Kidney epithelial cell (primary cell): ENCODE measurements around the gene POLD2. TPM values are rescaled to one million over a fixed set of nuclear protein-coding genes. Genes with fewer than 3 reads are reported as not detected.
A peak's percentile ranks its signal among the peaks of the same experiment; 100 is the strongest.

ENCODE experiments used
- DNase-seq: peaks from one replicate; pipeline ENCODE4 v3.0.0-alpha.2; 2010; ENCODE audit warnings: low read depth
- H3K27me3 ChIP-seq: 2 replicates; pipeline ENCODE4 v1.6.0; 2011; ENCODE audit warnings: low read length; ENCODE audit not compliant: control insufficient read depth, insufficient read depth
- H3K36me3 ChIP-seq: 2 replicates; pipeline ENCODE4 v1.5.1; 2011; ENCODE audit warnings: low read length; ENCODE audit not compliant: control insufficient read depth, insufficient read depth
- H3K4me3 ChIP-seq: 2 replicates; pipeline ENCODE4 v1.5.1; 2011; ENCODE audit warnings: low read depth, mild to moderate bottlenecking, control low read depth, low read length
- total RNA-seq: library from RNA; depleted of rRNA; stranded (reverse); fragments of >200 nt; gene quantifications from 2 replicates; pipeline ENCODE4 v1.2.3, GENCODE V29; 2015
- TF ChIP-seq, protein P1 (sequence below): IDR thresholded peaks from 2 replicates; pipeline ENCODE4 v1.5.1; 2011; ENCODE audit warnings: mild to moderate bottlenecking, moderate library complexity, low read length, control low read depth, inconsistent platforms; ENCODE audit not compliant: insufficient read depth, poor library complexity, severe bottlenecking

The POLD2 gene
- total RNA-seq, 1 donor from 2014 or later, result 73.0 TPM

DNA sequence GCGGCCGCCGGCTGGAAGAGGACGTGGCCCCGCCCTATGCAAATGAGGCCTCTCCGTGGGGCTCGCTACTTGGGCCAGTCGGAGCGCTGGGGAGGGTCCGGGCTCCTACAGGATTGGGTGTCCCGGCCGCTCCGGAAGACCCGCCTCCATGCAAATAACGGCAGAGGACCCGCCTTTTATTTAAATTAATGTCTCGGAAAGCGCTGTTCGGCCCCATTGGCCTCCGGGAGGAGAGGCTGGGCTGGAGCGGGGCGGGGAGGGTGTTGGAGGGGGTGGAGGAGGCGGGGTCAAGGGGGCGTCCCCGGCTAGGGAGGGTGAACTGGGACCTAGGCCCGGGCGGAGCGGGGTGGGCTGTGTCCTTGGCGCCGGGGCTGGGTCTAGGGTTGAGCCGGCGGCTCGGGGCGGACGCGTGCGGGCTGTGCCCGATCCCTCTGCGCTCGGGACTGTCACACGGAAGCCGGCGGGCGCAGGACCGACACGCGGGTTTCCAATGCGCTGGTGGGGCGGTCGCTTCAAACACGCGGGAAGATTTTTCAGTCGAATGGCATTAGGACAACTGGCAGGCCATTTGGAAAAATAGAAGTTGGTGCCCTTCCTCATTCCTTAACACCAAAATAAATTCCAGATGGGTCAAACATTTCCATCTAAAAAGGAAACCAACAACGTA lies 40.7 kb downstream of the POLD2 start:
- Histone ChIP-seq H3K4me3 (peak overlapping the region; percentile 58), H3K27me3 (no peaks in the 10 kb centered on the region), H3K36me3 (no peaks in the 10 kb centered on the region)
- DNase-seq, result peak; percentile 93
- TF ChIP-seq, protein P1, sequence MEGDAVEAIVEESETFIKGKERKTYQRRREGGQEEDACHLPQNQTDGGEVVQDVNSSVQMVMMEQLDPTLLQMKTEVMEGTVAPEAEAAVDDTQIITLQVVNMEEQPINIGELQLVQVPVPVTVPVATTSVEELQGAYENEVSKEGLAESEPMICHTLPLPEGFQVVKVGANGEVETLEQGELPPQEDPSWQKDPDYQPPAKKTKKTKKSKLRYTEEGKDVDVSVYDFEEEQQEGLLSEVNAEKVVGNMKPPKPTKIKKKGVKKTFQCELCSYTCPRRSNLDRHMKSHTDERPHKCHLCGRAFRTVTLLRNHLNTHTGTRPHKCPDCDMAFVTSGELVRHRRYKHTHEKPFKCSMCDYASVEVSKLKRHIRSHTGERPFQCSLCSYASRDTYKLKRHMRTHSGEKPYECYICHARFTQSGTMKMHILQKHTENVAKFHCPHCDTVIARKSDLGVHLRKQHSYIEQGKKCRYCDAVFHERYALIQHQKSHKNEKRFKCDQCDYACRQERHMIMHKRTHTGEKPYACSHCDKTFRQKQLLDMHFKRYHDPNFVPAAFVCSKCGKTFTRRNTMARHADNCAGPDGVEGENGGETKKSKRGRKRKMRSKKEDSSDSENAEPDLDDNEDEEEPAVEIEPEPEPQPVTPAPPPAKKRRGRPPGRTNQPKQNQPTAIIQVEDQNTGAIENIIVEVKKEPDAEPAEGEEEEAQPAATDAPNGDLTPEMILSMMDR, result no peak

DNA sequence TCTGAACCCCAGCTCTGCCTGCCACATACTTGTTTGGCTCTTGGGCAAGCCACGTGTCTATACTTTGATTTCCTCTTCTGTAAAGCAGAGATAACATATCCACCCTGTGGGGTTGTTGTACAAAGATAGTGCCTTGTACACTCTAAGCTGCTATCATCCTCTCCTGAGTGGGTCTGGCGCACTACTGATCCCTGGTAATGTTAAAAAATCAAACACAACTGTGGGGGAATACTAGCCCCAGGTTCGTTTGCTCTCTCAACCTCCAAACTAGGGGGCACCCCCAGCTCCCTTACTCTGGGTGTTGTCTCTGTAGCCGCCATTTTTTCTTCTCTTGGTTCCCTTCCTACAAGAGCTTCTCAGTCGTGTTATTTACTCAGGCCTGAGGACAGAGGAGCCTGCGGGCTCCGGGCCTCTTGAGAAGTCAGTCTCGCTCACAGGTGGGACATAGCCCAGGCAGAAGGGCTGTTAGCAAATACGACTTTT lies 42.0 kb downstream of the POLD2 start:
- Histone ChIP-seq H3K4me3 (peak overlapping the region; percentile 18), H3K27me3 (no peaks in the 10 kb centered on the region), H3K36me3 (peaks cover 2% of the 10 kb centered on the region)
- TF ChIP-seq, protein P1, result no peak
- DNase-seq, result no peak

DNA sequence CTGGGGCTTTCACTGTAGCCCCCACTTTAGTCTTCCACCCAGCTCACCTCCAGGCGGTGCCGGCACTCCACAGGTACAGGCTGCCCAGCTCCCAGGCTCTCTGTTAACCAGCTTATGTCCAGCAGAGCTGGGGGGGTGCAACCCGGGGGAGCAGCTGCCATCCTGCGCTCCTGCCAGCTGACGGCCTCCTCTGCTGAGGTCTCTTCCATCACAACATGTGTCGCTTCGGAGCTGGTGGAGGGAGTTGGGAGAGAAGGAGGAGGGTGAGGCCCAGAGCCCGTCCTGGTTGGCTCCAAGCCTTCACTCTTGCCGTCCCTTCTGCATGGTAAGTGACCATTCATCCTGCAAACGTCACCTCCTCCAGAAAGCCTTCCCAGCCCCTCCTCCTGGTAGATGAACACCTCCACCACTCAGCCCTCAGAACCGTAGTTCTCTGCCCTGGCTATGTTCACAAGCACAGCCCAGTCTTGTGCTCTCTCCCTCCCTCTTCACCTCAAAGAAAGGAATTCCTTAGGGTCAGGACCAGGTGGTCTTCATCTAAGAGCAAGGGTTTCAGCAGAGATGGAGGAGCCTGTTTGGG lies 42.6 kb downstream of the POLD2 start:
- H3K4me3 ChIP-seq, result no peak overlapping the region
- peaks cover 4% of the 10 kb centered on the region for H3K36me3 ChIP-seq
- DNase-seq, result no peak
- no peaks in the 10 kb centered on the region for H3K27me3 ChIP-seq
- TF ChIP-seq, protein P1, result no peak

DNA sequence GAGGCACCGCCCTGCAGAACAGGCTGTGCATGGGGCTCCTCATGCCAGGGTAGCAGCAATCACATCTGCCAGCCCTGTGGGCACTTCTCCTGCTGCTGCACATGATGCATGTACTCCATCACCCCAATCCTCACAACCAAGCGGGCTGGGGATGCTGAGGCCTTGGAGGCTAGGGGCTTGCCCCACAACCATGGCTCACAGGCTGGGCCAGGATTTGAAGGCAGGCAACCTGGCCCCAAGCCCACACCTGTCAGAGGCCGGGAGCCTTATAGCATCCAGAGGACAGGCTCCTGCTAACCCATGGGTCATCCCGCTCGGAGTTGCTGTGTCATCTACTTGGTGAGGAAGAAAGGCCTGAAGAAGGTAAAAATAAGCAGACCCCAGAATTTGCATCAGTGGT lies 43.2 kb downstream of the POLD2 start:
- H3K27me3 ChIP-seq, result no peaks in the 10 kb centered on the region
- no peak overlapping the region for H3K4me3 ChIP-seq
- no peak for DNase-seq
- H3K36me3 ChIP-seq, result peaks cover 4% of the 10 kb centered on the region
- TF ChIP-seq, protein P1, result no peak

DNA sequence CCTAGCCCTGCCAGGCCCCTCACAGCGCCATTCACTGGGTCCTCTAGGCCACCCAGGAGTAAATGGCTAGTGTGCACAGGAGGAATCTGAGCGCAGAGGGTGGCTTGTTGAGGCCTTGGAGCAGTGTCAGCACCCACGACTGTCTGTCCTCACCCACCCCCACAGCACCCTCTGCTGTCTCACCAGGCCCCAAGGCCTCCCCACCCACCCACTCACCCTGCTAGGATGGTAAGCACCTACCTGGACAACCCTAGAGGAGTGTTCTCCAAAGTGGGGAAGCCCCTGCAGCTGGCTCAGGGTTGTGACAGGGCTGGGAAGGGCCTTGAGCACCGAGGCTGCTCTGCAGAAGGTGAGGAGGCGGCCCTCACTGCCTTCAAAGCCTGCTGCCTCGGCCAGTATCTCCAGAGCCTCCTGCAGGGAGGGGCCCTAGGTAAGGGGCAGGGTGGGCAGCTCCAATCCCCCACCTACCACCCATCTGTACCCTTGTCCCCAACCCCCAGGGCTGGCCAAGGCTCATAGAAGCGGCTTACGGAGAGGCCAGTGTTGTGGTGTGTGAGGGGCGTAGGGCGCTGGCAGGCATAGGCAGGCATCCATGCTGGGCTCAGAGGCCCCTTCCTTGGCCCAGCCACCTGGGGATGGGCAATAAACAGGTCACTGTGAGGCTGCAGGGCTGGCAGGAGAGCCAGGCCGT lies 43.9 kb downstream of the POLD2 start:
- TF ChIP-seq, protein P1, result no peak
- Histone ChIP-seq H3K36me3 (peaks cover 4% of the 10 kb centered on the region), H3K27me3 (no peaks in the 10 kb centered on the region), H3K4me3 (no peak overlapping the region)
- no peak for DNase-seq

DNA sequence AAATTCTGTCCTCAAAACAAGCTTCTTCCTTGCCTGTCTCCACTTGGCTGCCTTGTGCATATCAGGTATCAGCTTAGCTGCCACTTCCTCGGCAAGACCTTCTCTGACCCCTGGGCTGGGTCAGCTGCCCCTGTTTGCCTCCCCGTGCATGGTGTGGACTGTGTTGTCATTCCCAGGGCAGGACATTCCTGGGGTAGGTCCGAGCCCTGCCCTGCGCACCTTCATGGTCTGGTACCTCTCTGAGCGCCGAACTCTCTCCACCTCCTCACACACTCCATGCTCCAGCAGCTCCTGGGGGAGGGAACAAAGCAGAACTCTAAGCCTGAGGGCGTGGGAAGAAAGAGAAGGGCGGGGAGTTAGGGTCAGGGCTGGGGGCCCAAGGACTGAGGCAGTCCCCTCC lies 44.8 kb downstream of the POLD2 start:
- Histone ChIP-seq H3K36me3 (peaks cover 4% of the 10 kb centered on the region), H3K4me3 (no peak overlapping the region), H3K27me3 (no peaks in the 10 kb centered on the region)
- TF ChIP-seq, protein P1, result no peak
- DNase-seq, result no peak
